GM23248 (cell line): Measurements from ENCODE around the gene ATP5PB. TPM values are rescaled to one million over a fixed set of nuclear protein-coding genes. Genes with fewer than 3 reads are reported as not detected.

Experiments used
- DNase-seq: peaks from one replicate; pipeline ENCODE4 v3.0.0-alpha.2; 2015
- H2AFZ ChIP-seq: fragments of 200-600 bp; sonication (generic); 2 replicates; pipeline ENCODE4 v1.6.1; 2016; ENCODE audit warnings: antibody characterized with exemption
- H3F3A ChIP-seq: fragments of 200-600 bp; sonication (generic); 2 replicates; pipeline ENCODE4 v1.6.1; 2016; ENCODE audit warnings: mild to moderate bottlenecking, antibody characterized with exemption, mixed run types; ENCODE audit not compliant: insufficient read depth
- H3K27ac ChIP-seq: fragments of 200-600 bp; sonication (generic); 2 replicates; pipeline ENCODE4 v1.5.1; 2016; ENCODE audit warnings: mild to moderate bottlenecking
- H3K27me3 ChIP-seq: fragments of 200-600 bp; sonication (generic); replicated peaks from 2 replicates; pipeline ENCODE4 v1.6.1; 2016; ENCODE audit warnings: mild to moderate bottlenecking; ENCODE audit not compliant: insufficient read depth
- H3K36me3 ChIP-seq: fragments of 200-600 bp; sonication (generic); 2 replicates; pipeline ENCODE4 v1.6.1; 2016; ENCODE audit warnings: low read depth, mild to moderate bottlenecking
- H3K4me1 ChIP-seq: fragments of 200-600 bp; sonication (generic); 2 replicates; pipeline ENCODE4 v1.6.1; 2016; ENCODE audit warnings: mild to moderate bottlenecking; ENCODE audit not compliant: insufficient read depth
- H3K4me2 ChIP-seq: fragments of 200-600 bp; sonication (generic); one replicate; pipeline ENCODE4 v1.6.1; 2016; ENCODE audit warnings: mild to moderate bottlenecking; ENCODE audit not compliant: unreplicated experiment
- H3K4me3 ChIP-seq: fragments of 200-600 bp; sonication (generic); 2 replicates; pipeline ENCODE4 v1.5.1; 2016; ENCODE audit warnings: mild to moderate bottlenecking
- H3K79me2 ChIP-seq: fragments of 200-600 bp; sonication (generic); 2 replicates; pipeline ENCODE4 v1.6.1; 2016; ENCODE audit warnings: mild to moderate bottlenecking; ENCODE audit not compliant: insufficient read depth
- H3K9ac ChIP-seq: fragments of 200-600 bp; sonication (generic); 2 replicates; pipeline ENCODE4 v1.6.1; 2016; ENCODE audit warnings: mild to moderate bottlenecking
- H3K9me2 ChIP-seq: fragments of 200-600 bp; sonication (generic); 2 replicates; pipeline ENCODE4 v1.6.1; 2016; ENCODE audit warnings: mixed run types, mild to moderate bottlenecking, moderate library complexity; ENCODE audit not compliant: insufficient read depth
- H3K9me3 ChIP-seq: fragments of 200-600 bp; sonication (generic); one replicate; pipeline ENCODE4 v1.6.1; 2017; ENCODE audit warnings: low read depth
- H4K20me1 ChIP-seq: fragments of 200-600 bp; sonication (generic); 2 replicates; pipeline ENCODE4 v1.6.0; 2016; ENCODE audit not compliant: insufficient read depth
- EZH2 ChIP-seq: fragments of 200-600 bp; sonication (generic); IDR thresholded peaks from 2 replicates; pipeline ENCODE4 v1.6.1; 2018; ENCODE audit warnings: antibody characterized with exemption, mild to moderate bottlenecking; ENCODE audit not compliant: insufficient read depth, poor library complexity, severe bottlenecking
- EZH2phosphoT487 ChIP-seq: fragments of 200-600 bp; sonication (generic); IDR thresholded peaks from 2 replicates; pipeline ENCODE4 v1.6.1; 2018; ENCODE audit warnings: antibody characterized with exemption, moderate library complexity, mild to moderate bottlenecking, low read depth; ENCODE audit not compliant: insufficient read depth
- WGBS, 2 experiments: methylation state at CpG; one replicate each; pipeline ENCODE4 v1.1.6; 2015 to 2017; ENCODE audit warnings: low lambda C conversion rate in 2 of 2, low coverage in 1 of 2; ENCODE audit errors: missing lambda C conversion rate in 2 of 2; 5-methylcytosine and 5-hydroxymethylcytosine counted together
- in situ Hi-C: fragments of 300-500 bp; cut with MboI; formaldehyde crosslinking; loops from 2 replicates; pipeline ENCODE4 v1.15.0; 2020
- polyA plus RNA-seq: library from polyadenylated mRNA; unstranded; fragments of >200 nt; fragmentation: Nextera tagmentation; extraction: Ambion mirVana; gene quantifications from 2 replicates; pipeline ENCODE4 v1.2.1, GENCODE V29; 2016
- total RNA-seq: library from RNA; depleted of rRNA; stranded (reverse); fragments of >200 nt; shearing (Covaris generic); gene quantifications from 2 replicates; pipeline ENCODE4 v1.2.3, GENCODE V29; 2014

ATP5PB gene
- total and polyA plus RNA-seq, 2 experiments from 2014 or later: 226 to 304 TPM

DNA sequence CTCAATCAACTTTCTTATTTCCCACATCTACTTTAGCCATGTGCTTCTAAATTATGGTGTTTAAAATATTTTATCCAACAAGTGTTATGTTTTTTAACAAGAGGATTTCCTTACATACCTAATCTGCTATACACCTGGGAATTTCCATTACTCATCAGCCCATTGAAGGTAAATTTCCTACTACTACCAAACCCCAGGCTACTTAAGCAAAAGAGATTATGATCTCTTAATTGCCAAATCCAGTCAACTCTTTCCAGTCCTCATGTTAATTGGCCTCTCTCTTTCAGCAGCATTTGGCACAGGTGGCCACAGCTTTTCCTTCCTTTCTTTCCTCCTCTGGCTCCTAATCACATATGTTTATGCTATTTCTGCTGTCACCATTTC, 19.4 kb downstream of the ATP5PB start:
- Histone ChIP-seq H3K9me2 (no peaks in the 10 kb centered on the region), H3K36me3 (0 out of 2 replicates have a peak, but pooled peaks cover 8% of the 10 kb centered on the region), H3K9ac (no peak overlapping the region), H3K9me3 (no peaks in the 10 kb centered on the region), H3K4me1 (no peaks in the 10 kb centered on the region), H3K4me2 (no peak overlapping the region), H4K20me1 (no peaks in the 10 kb centered on the region), H3F3A (no peaks in the 10 kb centered on the region), H3K27me3 (no peaks in the 10 kb centered on the region), H3K79me2 (no peaks in the 10 kb centered on the region), H2AFZ (no peak overlapping the region), H3K27ac (no peak overlapping the region), H3K4me3 (no peak overlapping the region)
- TF ChIP-seq EZH2phosphoT487 (no peak), EZH2 (no peak)
- no peak for DNase-seq
- in situ Hi-C loops: no loop called here

DNA sequence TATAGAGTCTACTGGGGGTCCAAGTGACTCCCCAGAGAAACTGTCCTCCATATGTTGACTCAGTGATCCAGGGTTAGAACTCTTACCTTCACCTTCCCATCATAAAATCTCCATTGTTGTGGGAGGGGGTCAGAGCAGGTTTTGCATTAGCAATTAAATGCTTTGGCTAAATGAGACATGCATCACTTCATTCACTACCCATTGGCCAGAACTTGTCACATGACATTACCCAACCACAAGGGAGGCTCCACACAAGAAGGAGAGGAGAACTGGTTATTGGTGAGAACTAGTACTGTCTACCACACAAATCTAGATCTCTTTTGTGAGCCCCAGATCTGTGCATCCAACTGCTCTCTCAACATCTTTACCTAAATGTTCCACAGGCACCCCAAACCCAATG, 20.3 kb downstream of the ATP5PB start:
- 0 out of 2 replicates have a peak, but pooled peaks cover 3% of the 10 kb centered on the region for H3K4me1 ChIP-seq
- no peaks in the 10 kb centered on the region for H4K20me1 ChIP-seq
- no peak overlapping the region for H3K4me2 ChIP-seq
- no peak overlapping the region for H3K4me3 ChIP-seq
- in situ Hi-C loops: no loop called here
- H2AFZ ChIP-seq: no peak overlapping the region
- no peak for DNase-seq
- H3K79me2 ChIP-seq: no peaks in the 10 kb centered on the region
- H3K9ac ChIP-seq: no peak overlapping the region
- H3K27me3 ChIP-seq: no peaks in the 10 kb centered on the region
- no peaks in the 10 kb centered on the region for H3K9me3 ChIP-seq
- H3K9me2 ChIP-seq: no peaks in the 10 kb centered on the region
- H3K27ac ChIP-seq: no peak overlapping the region
- TF ChIP-seq EZH2 (no peak), EZH2phosphoT487 (no peak)
- no peaks in the 10 kb centered on the region for H3F3A ChIP-seq
- H3K36me3 ChIP-seq: 0 out of 2 replicates have a peak, but pooled peaks cover 8% of the 10 kb centered on the region

DNA sequence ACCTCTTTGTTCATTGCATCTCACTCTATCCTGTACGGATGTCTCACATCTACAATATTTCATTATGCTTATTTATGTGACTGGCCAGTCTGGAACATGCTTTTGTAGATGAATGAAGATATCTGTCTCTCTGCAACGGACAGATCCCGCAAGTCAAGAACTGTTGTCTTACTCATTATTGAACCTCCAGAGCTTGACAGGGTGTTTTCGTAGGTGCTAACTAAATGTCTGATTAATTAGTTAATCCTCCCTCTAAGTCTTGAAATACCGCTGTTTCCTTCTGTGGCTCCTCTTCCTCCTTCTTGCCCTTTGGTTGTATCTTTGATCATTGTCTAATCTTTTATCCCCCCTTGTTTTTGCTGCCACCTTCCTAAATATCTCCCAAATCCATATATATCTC, 21.3 kb downstream of the ATP5PB start:
- DNase-seq: no peak
- H3K4me1 ChIP-seq: 0 out of 2 replicates have a peak, but pooled peaks cover 7% of the 10 kb centered on the region
- H2AFZ ChIP-seq: no peak overlapping the region
- no peak overlapping the region for H3K9ac ChIP-seq
- in situ Hi-C loops: loop anchor here (10.0 kb wide), 1 partner anchor 284 kb away; the partner anchor contains the start of gene DDX20
- no peaks in the 10 kb centered on the region for H3K9me2 ChIP-seq
- 96 to 99% methylated on average over 5 of the region's 5 CpGs for WGBS, 2 experiments
- H3F3A ChIP-seq: no peaks in the 10 kb centered on the region
- H3K4me2 ChIP-seq: no peak overlapping the region
- H3K36me3 ChIP-seq: 0 out of 2 replicates have a peak, but pooled peaks cover 8% of the 10 kb centered on the region
- no peaks in the 10 kb centered on the region for H4K20me1 ChIP-seq
- H3K9me3 ChIP-seq: no peaks in the 10 kb centered on the region
- H3K27me3 ChIP-seq: no peaks in the 10 kb centered on the region
- H3K79me2 ChIP-seq: no peaks in the 10 kb centered on the region
- no peak for TF ChIP-seq EZH2phosphoT487
- TF ChIP-seq EZH2: no peak
- no peak overlapping the region for H3K27ac ChIP-seq
- no peak overlapping the region for H3K4me3 ChIP-seq

DNA sequence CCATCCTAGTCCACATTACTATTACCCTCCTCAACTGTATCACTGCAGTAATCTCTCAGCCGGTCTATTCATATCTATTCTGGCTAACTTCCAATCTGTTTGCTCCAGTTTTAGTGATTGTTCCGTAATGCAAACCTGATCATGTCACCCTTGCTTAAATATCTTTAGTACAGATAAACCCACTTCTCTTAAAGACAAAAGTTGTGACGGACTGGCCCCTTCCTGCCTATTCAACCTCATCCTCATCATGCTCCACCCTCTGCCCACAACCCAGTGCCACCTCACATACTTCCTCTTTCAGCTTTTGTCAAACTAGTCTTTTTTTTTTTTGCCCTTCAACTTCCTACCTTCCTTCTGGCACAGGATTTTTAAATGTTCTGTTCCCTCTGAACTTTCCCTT, 21.7 kb downstream of the ATP5PB start:
- in situ Hi-C loops: loop anchor here (10.0 kb wide), 1 partner anchor 284 kb away; the partner anchor contains the start of gene DDX20
- no peak for DNase-seq
- Histone ChIP-seq H3F3A (no peaks in the 10 kb centered on the region), H2AFZ (no peak overlapping the region), H3K9me3 (no peaks in the 10 kb centered on the region), H3K36me3 (0 out of 2 replicates have a peak, but pooled peaks cover 8% of the 10 kb centered on the region), H3K9me2 (no peaks in the 10 kb centered on the region), H3K27ac (no peak overlapping the region), H3K9ac (no peak overlapping the region), H3K79me2 (no peaks in the 10 kb centered on the region), H4K20me1 (no peaks in the 10 kb centered on the region), H3K27me3 (no peaks in the 10 kb centered on the region), H3K4me1 (0 out of 2 replicates have a peak, but pooled peaks cover 7% of the 10 kb centered on the region), H3K4me3 (no peak overlapping the region), H3K4me2 (no peak overlapping the region)
- 94 to 97% methylated on average over 3 of the region's 3 CpGs for WGBS, 2 experiments
- TF ChIP-seq EZH2phosphoT487 (no peak), EZH2 (no peak)

DNA sequence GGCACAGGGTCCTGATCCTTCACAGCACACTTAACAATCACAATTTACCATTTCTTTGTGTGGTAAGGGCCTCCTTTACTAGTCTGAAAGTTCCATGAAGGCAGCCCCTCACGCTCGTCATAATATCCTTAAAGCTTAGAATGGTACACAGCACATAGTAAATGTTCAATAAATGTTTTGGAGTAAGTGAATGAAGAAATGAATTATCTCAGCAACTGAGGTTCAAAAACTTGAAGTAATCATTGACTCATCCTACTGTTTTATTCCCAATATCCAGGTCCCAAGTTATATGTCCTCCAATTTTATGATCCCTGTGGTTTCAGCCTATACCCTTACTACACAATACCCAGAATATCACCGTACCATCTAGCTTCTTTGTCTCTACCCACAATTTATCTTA, 22.3 kb downstream of the ATP5PB start:
- 97 to 99% methylated on average over 3 of the region's 3 CpGs for WGBS, 2 experiments
- no peak for TF ChIP-seq EZH2
- no peak for TF ChIP-seq EZH2phosphoT487
- in situ Hi-C loops: loop anchor here (10.0 kb wide), 1 partner anchor 283 kb away; the partner anchor contains the start of gene DDX20
- Histone ChIP-seq H3K4me3 (no peak overlapping the region), H4K20me1 (no peaks in the 10 kb centered on the region), H3F3A (no peaks in the 10 kb centered on the region), H2AFZ (no peak overlapping the region), H3K27me3 (no peaks in the 10 kb centered on the region), H3K4me2 (no peak overlapping the region), H3K4me1 (0 out of 2 replicates have a peak, but pooled peaks cover 7% of the 10 kb centered on the region), H3K9me2 (no peaks in the 10 kb centered on the region), H3K36me3 (0 out of 2 replicates have a peak, but pooled peaks cover 8% of the 10 kb centered on the region), H3K9me3 (no peaks in the 10 kb centered on the region), H3K79me2 (no peaks in the 10 kb centered on the region), H3K27ac (no peak overlapping the region), H3K9ac (no peak overlapping the region)
- DNase-seq: no peak
